LNCaP clone FGC (cell line): ENCODE measurements around the gene CA10.

Experiments used
- DNase-seq: peaks from one replicate; pipeline ENCODE4 v3.0.0-alpha.2; 2011; ENCODE audit warnings: low read depth
- H3K4me3 ChIP-seq: 2 replicates; pipeline ENCODE4 v1.5.1; 2011; ENCODE audit warnings: mild to moderate bottlenecking, low read depth, low read length, control low read depth
- CTCF ChIP-seq: IDR thresholded peaks from 2 replicates; pipeline ENCODE4 v1.5.1; 2012; ENCODE audit warnings: mild to moderate bottlenecking; ENCODE audit not compliant: control insufficient read depth, insufficient read depth; ENCODE audit errors: extremely low read depth

Gene CA10

GRCh38 chr17:51667706-51668083, 490.8 kb downstream of the CA10 start:
- TF ChIP-seq CTCF: no peak
- DNase-seq: no peak
- H3K4me3 ChIP-seq: no peak overlapping the region

- no peak overlapping the region for H3K4me3 ChIP-seq
- no peak for TF ChIP-seq CTCF
- no peak for DNase-seq
These were observed 491.4 kb downstream of the CA10 start for GRCh38 chr17:51666971-51667705.

GRCh38 chr17:51662204-51663056, 496.1 kb downstream of the CA10 start:
- no peak overlapping the region for H3K4me3 ChIP-seq
- no peak for DNase-seq
- TF ChIP-seq CTCF: no peak

GRCh38 chr17:51661403-51661802, 497.1 kb downstream of the CA10 start:
- no peak for TF ChIP-seq CTCF
- DNase-seq: no peak
- H3K4me3 ChIP-seq: no peak overlapping the region

GRCh38 chr17:51660266-51660665, 498.2 kb downstream of the CA10 start:
- H3K4me3 ChIP-seq: no peak overlapping the region
- no peak for TF ChIP-seq CTCF
- no peak for DNase-seq

GRCh38 chr17:51657224-51657623, 501.3 kb downstream of the CA10 start:
- no peak for DNase-seq
- H3K4me3 ChIP-seq: no peak overlapping the region
- TF ChIP-seq CTCF: no peak
